Neural cell (in vitro differentiated cells): ENCODE data around the gene PCGF5. TPM values are rescaled to one million over a fixed set of nuclear protein-coding genes. Genes with fewer than 3 reads are reported as not detected.

Source experiments
- H2AFZ ChIP-seq: fragments of 200-600, 300-800 bp; sonication (generic), shearing (Covaris generic); 2 replicates; pipeline ENCODE4 v1.6.0; 2014; ENCODE audit warnings: low read depth, mild to moderate bottlenecking, antibody characterized with exemption, low read length, moderate library complexity
- H3F3A ChIP-seq: fragments of 200-600 bp; shearing (Covaris generic); 2 replicates; pipeline ENCODE4 v1.6.1; 2016; ENCODE audit warnings: mild to moderate bottlenecking, moderate library complexity, mixed read lengths, antibody characterized with exemption, low read length; ENCODE audit not compliant: insufficient read depth, poor library complexity, severe bottlenecking
- H3K27ac ChIP-seq: fragments of 200-600, 300-800 bp; sonication (generic), shearing (Covaris generic); 2 replicates; pipeline ENCODE4 v1.5.1; 2014; ENCODE audit warnings: mild to moderate bottlenecking, low read length, moderate library complexity
- H3K27me3 ChIP-seq: fragments of 300-800, 200-600 bp; sonication (generic), shearing (Covaris generic); 2 replicates; pipeline ENCODE4 v1.6.0; 2014; ENCODE audit warnings: mild to moderate bottlenecking, low read depth, low read length, moderate library complexity; ENCODE audit not compliant: insufficient read depth
- H3K36me3 ChIP-seq: fragments of 300-800, 200-600 bp; sonication (generic), shearing (Covaris generic); 2 replicates; pipeline ENCODE4 v1.5.1; 2014; ENCODE audit warnings: mild to moderate bottlenecking, antibody characterized with exemption, low read length, moderate library complexity; ENCODE audit not compliant: insufficient read depth
- H3K4me2 ChIP-seq: fragments of 300-800, 200-600 bp; sonication (generic), shearing (Covaris generic); 2 replicates; pipeline ENCODE4 v1.6.0; 2014; ENCODE audit warnings: mild to moderate bottlenecking, low read length
- H3K4me3 ChIP-seq: fragments of 300-800, 200-600 bp; sonication (generic), shearing (Covaris generic); 2 replicates; pipeline ENCODE4 v1.5.1; 2014; ENCODE audit warnings: mild to moderate bottlenecking, low read length, moderate library complexity
- H3K79me2 ChIP-seq: fragments of 200-600 bp; shearing (Covaris generic); replicated peaks from 2 replicates; pipeline ENCODE4 v1.6.0; 2014; ENCODE audit warnings: mild to moderate bottlenecking, low read length, moderate library complexity; ENCODE audit not compliant: insufficient read depth
- H3K9ac ChIP-seq: fragments of 300-800, 200-600 bp; sonication (generic), shearing (Covaris generic); 2 replicates; pipeline ENCODE4 v1.6.1; 2016; ENCODE audit warnings: mild to moderate bottlenecking, low read length, mixed read lengths
- H3K9me2 ChIP-seq: fragments of 200-600 bp; shearing (Covaris generic); 2 replicates; pipeline ENCODE4 v1.6.1; 2016; ENCODE audit warnings: mild to moderate bottlenecking, low read length, mixed read lengths; ENCODE audit not compliant: insufficient read depth
- H3K9me3 ChIP-seq: fragments of 200-600, 300-800 bp; sonication (generic), shearing (Covaris generic); 2 replicates; pipeline ENCODE4 v1.6.1; 2016; ENCODE audit warnings: mild to moderate bottlenecking, mixed run types, low read length, moderate library complexity, mixed read lengths
- H4K20me1 ChIP-seq: fragments of 200-600 bp; shearing (Covaris generic); 2 replicates; pipeline ENCODE4 v1.6.1; 2016; ENCODE audit warnings: mild to moderate bottlenecking, mixed run types; ENCODE audit not compliant: insufficient read depth
- CTCF ChIP-seq: fragments of 450-650 bp; IDR thresholded peaks from 2 replicates; pipeline ENCODE4 v1.5.1; 2014; ENCODE audit warnings: antibody characterized with exemption, mild to moderate bottlenecking, moderate library complexity; ENCODE audit not compliant: poor library complexity, severe bottlenecking
- EP300 ChIP-seq: fragments of 450-650 bp; conservative IDR thresholded peaks from 2 replicates; pipeline ENCODE4 v1.6.1; 2014; ENCODE audit warnings: antibody characterized with exemption, mild to moderate bottlenecking, moderate library complexity; ENCODE audit not compliant: poor library complexity, severe bottlenecking
- EZH2 ChIP-seq: fragments of 200-600, 300-800 bp; shearing (Covaris generic), sonication (generic); IDR thresholded peaks from 2 replicates; pipeline ENCODE4 v1.6.1; 2014; ENCODE audit warnings: antibody characterized with exemption, low read length, borderline replicate concordance, mild to moderate bottlenecking; ENCODE audit not compliant: insufficient read depth, poor library complexity, severe bottlenecking
- MXI1 ChIP-seq: fragments of 450-650 bp; conservative IDR thresholded peaks from 2 replicates; pipeline ENCODE4 v1.6.1; 2014; ENCODE audit warnings: antibody characterized with exemption, mild to moderate bottlenecking; ENCODE audit not compliant: poor library complexity, severe bottlenecking
- POLR2AphosphoS5 ChIP-seq: IDR thresholded peaks from 2 replicates; pipeline ENCODE4 v1.6.1; 2012
- RAD21 ChIP-seq: fragments of 450-650 bp; conservative IDR thresholded peaks from 2 replicates; pipeline ENCODE4 v1.6.1; 2014; ENCODE audit warnings: antibody characterized with exemption, mild to moderate bottlenecking, moderate library complexity
- REST ChIP-seq: IDR thresholded peaks from 2 replicates; pipeline ENCODE4 v1.6.1; 2012; ENCODE audit warnings: borderline replicate concordance
- SMC3 ChIP-seq: fragments of 450-650 bp; conservative IDR thresholded peaks from 2 replicates; pipeline ENCODE4 v1.6.1; 2014; ENCODE audit warnings: antibody characterized with exemption, mild to moderate bottlenecking, moderate library complexity; ENCODE audit not compliant: poor library complexity
- TAF1 ChIP-seq: IDR thresholded peaks from 2 replicates; pipeline ENCODE4 v1.6.1; 2012; ENCODE audit warnings: low read depth
- polyA plus RNA-seq: library from polyadenylated mRNA; depleted of rRNA; stranded (reverse); fragments of >200 nt; gene quantifications from 2 replicates; pipeline ENCODE4 v1.2.3, GENCODE V29; 2014

PCGF5 gene
- polyA plus RNA-seq, 1 donor from 2014 or later, result 5.6 TPM

- Histone ChIP-seq H3K4me3 (no peak overlapping the region), H3K27ac (no peak overlapping the region), H3K27me3 (no peaks in the 10 kb centered on the region), H4K20me1 (no peaks in the 10 kb centered on the region), H3K9me2 (no peaks in the 10 kb centered on the region), H2AFZ (no peak overlapping the region), H3K36me3 (no peaks in the 10 kb centered on the region), H3K9me3 (no peaks in the 10 kb centered on the region), H3K4me2 (no peak overlapping the region), H3F3A (no peaks in the 10 kb centered on the region), H3K79me2 (no peaks in the 10 kb centered on the region), H3K9ac (no peak overlapping the region)
- no peak for TF ChIP-seq MXI1
- TF ChIP-seq EZH2, result no peak
- no peak for TF ChIP-seq SMC3
- TF ChIP-seq EP300, result no peak
- TF ChIP-seq RAD21, result no peak
- no peak for TF ChIP-seq POLR2AphosphoS5
- TF ChIP-seq TAF1, result no peak
- TF ChIP-seq CTCF, result no peak
- TF ChIP-seq REST, result no peak
Observed at GRCh38 chr10:91294134-91294906, 73.9 kb downstream of the PCGF5 start.

GRCh38 chr10:91295346-91295745 is 74.9 kb downstream of the PCGF5 start:
- Histone ChIP-seq H3K9ac (no peak overlapping the region), H3K79me2 (no peaks in the 10 kb centered on the region), H3K4me2 (no peak overlapping the region), H3K9me2 (no peaks in the 10 kb centered on the region), H3K27ac (no peak overlapping the region), H4K20me1 (no peaks in the 10 kb centered on the region), H3K36me3 (no peaks in the 10 kb centered on the region), H2AFZ (no peak overlapping the region), H3K4me3 (no peak overlapping the region), H3F3A (no peaks in the 10 kb centered on the region), H3K27me3 (no peaks in the 10 kb centered on the region), H3K9me3 (no peaks in the 10 kb centered on the region)
- no peak for TF ChIP-seq REST
- no peak for TF ChIP-seq MXI1
- no peak for TF ChIP-seq TAF1
- TF ChIP-seq EP300, result no peak
- no peak for TF ChIP-seq EZH2
- no peak for TF ChIP-seq SMC3
- TF ChIP-seq CTCF, result no peak
- TF ChIP-seq POLR2AphosphoS5, result no peak
- TF ChIP-seq RAD21, result no peak
